Measurements from ENCODE around the gene KIF11. TPM values are rescaled to one million over a fixed set of nuclear protein-coding genes. Genes with fewer than 3 reads are reported as not detected.

The KIF11 gene
- total and polyA plus RNA-seq, 2 of the 13 experiments (the other 11 are each of a cell fraction or from before 2014, with no cell fraction given), result 8.7 to 38.4 TPM

DNA sequence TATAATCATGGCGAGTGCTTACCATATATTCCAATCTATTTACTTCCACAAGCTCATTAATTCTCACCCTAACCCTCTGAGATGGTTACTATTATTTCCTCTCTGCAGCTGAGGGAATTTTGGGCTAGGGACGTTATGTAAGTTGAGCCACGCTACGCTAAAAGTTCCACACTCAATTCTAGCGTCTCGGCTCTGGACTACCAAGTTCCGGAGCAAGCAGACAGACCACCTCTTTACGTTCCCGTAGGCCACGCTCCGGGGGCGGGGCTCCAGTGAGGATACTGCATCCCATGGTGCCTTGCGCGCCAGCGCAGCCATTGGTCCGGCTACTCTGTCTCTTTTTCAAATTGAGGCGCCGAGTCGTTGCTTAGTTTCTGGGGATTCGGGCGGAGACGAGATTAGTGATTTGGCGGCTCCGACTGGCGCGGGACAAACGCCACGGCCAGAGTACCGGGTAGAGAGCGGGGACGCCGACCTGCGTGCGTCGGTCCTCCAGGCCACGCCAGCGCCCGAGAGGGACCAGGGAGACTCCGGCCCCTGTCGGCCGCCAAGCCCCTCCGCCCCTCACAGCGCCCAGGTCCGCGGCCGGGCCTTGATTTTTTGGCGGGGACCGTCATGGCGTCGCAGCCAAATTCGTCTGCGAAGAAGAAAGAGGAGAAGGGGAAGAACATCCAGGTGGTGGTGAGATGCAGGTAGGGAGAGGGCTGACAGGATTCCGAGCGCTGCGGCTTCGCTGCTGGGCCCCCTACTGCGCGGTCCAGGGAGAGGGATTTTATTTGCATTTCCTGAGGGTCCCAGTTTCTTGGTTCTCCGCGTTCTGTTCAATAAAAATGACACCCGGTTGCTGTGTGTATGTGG, at the start of gene KIF11 (continued):
- TF ChIP-seq, protein P1, sequence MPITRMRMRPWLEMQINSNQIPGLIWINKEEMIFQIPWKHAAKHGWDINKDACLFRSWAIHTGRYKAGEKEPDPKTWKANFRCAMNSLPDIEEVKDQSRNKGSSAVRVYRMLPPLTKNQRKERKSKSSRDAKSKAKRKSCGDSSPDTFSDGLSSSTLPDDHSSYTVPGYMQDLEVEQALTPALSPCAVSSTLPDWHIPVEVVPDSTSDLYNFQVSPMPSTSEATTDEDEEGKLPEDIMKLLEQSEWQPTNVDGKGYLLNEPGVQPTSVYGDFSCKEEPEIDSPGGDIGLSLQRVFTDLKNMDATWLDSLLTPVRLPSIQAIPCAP (CRISPR knock-in tag; IDR thresholded peaks at IDR 0.05; ENCODE audit: low read depth), result peak; percentile 91; the same call in 1 of the 2 replicates
- TF ChIP-seq SOX6 (IDR thresholded peaks at IDR 0.05) (no peak), SOX6 (CRISPR knock-in tag; IDR thresholded peaks at IDR 0.05) (peak; percentile 61), KLF16 (CRISPR knock-in tag; IDR thresholded peaks at IDR 0.05) (peak in 1 of 2 experiments; percentile 66; a peak in 2 of 4 replicates), SRSF4 (IDR thresholded peaks at IDR 0.05; ENCODE audit: low read depth, low read length, poor library complexity, severe bottlenecking) (no peak), ELF4 (CRISPR knock-in tag; IDR thresholded peaks at IDR 0.05; ENCODE audit: borderline replicate concordance) (no peak), NFKBIZ (CRISPR knock-in tag; IDR thresholded peaks at IDR 0.05) (no peak), FOSL1 (CRISPR knock-in tag; IDR thresholded peaks at IDR 0.05; ENCODE audit: borderline replicate concordance) (no peak), ZMYM2 (CRISPR knock-in tag; IDR thresholded peaks at IDR 0.05) (no peak), SNAI1 (CRISPR knock-in tag; IDR thresholded peaks at IDR 0.05; ENCODE audit: borderline replicate concordance) (no peak), HDAC6 (IDR thresholded peaks at IDR 0.05; ENCODE audit: low read depth, low read length) (no peak), ISL2 (CRISPR knock-in tag; IDR thresholded peaks at IDR 0.05) (no peak), TCF12 (IDR thresholded peaks at IDR 0.05) (no peak), TCF12 (CRISPR knock-in tag; IDR thresholded peaks at IDR 0.05) (no peak), ZKSCAN8 (CRISPR knock-in tag; IDR thresholded peaks at IDR 0.05; ENCODE audit: borderline replicate concordance) (no peak), SP5 (CRISPR knock-in tag; IDR thresholded peaks at IDR 0.05; ENCODE audit: borderline replicate concordance, low read depth) (peak; percentile 66; the same call in 1 of the 2 replicates), RAD21 (CRISPR knock-in tag; IDR thresholded peaks at IDR 0.05) (no peak), ZNF124 (CRISPR knock-in tag; IDR thresholded peaks at IDR 0.05) (peak; percentile 52), REPIN1 (CRISPR knock-in tag; IDR thresholded peaks at IDR 0.05; ENCODE audit: borderline replicate concordance, low read depth) (peak; percentile 67), ZNF644 (CRISPR knock-in tag; IDR thresholded peaks at IDR 0.05; ENCODE audit: low read depth) (no peak), ZNF549 (CRISPR knock-in tag; IDR thresholded peaks at IDR 0.05) (peak; percentile 24; the same call in 1 of the 2 replicates), KAT2B (IDR thresholded peaks at IDR 0.05; ENCODE audit: borderline replicate concordance, low read depth, low read length) (no peak)
- TF ChIP-seq, protein P2, sequence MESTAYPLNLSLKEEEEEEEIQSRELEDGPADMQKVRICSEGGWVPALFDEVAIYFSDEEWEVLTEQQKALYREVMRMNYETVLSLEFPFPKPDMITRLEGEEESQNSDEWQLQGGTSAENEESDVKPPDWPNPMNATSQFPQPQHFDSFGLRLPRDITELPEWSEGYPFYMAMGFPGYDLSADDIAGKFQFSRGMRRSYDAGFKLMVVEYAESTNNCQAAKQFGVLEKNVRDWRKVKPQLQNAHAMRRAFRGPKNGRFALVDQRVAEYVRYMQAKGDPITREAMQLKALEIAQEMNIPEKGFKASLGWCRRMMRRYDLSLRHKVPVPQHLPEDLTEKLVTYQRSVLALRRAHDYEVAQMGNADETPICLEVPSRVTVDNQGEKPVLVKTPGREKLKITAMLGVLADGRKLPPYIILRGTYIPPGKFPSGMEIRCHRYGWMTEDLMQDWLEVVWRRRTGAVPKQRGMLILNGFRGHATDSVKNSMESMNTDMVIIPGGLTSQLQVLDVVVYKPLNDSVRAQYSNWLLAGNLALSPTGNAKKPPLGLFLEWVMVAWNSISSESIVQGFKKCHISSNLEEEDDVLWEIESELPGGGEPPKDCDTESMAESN (CRISPR knock-in tag; conservative IDR thresholded peaks at IDR 0.05), result peak; percentile 67
- TF ChIP-seq, protein P3, sequence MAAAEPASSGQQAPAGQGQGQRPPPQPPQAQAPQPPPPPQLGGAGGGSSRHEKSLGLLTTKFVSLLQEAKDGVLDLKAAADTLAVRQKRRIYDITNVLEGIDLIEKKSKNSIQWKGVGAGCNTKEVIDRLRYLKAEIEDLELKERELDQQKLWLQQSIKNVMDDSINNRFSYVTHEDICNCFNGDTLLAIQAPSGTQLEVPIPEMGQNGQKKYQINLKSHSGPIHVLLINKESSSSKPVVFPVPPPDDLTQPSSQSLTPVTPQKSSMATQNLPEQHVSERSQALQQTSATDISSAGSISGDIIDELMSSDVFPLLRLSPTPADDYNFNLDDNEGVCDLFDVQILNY (CRISPR knock-in tag; conservative IDR thresholded peaks at IDR 0.05), result peak; percentile 73; the same call in 1 of the 2 replicates
- TF ChIP-seq, protein P4, sequence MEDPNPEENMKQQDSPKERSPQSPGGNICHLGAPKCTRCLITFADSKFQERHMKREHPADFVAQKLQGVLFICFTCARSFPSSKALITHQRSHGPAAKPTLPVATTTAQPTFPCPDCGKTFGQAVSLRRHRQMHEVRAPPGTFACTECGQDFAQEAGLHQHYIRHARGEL (CRISPR knock-in tag; IDR thresholded peaks at IDR 0.05), result no peak
- TF ChIP-seq, protein P5, sequence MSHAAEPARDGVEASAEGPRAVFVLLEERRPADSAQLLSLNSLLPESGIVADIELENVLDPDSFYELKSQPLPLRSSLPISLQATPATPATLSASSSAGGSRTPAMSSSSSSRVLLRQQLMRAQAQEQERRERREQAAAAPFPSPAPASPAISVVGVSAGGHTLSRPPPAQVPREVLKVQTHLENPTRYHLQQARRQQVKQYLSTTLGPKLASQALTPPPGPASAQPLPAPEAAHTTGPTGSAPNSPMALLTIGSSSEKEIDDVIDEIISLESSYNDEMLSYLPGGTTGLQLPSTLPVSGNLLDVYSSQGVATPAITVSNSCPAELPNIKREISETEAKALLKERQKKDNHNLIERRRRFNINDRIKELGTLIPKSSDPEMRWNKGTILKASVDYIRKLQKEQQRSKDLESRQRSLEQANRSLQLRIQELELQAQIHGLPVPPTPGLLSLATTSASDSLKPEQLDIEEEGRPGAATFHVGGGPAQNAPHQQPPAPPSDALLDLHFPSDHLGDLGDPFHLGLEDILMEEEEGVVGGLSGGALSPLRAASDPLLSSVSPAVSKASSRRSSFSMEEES (CRISPR knock-in tag; IDR thresholded peaks at IDR 0.05), result no peak; the same call in none of the 2 replicates

All from HepG2 (cell line).